HG02885 (cell line): ENCODE data around the gene BRS3.

ENCODE experiments used
- ATAC-seq: cut with Tn5 transposase; IDR thresholded peaks from one replicate; pipeline ENCODE4 v1.9.1; 2021; ENCODE audit warnings: mild to moderate bottlenecking; ENCODE audit not compliant: unreplicated experiment, poor library complexity

The BRS3 gene

DNA sequence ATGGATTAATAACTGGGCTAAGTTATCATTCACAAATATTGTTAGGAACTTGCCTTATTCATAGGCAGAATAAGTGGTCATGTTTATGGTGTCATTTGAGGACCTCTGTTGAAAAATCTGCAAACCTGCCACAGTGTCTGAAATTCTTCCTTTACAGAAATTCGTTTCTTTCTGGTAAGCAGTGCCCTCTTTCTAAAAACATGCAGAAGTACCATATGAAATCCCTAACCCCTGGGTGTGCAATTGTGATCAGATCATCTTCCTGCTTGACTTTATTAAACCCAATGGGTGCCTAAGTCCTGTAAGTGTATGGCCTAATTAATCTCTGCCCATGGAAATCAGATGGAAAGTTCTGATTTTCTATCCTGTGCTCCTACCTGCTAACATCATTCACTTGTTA lies 5.3 kb downstream of the BRS3 start:
- ATAC-seq: no peak

DNA sequence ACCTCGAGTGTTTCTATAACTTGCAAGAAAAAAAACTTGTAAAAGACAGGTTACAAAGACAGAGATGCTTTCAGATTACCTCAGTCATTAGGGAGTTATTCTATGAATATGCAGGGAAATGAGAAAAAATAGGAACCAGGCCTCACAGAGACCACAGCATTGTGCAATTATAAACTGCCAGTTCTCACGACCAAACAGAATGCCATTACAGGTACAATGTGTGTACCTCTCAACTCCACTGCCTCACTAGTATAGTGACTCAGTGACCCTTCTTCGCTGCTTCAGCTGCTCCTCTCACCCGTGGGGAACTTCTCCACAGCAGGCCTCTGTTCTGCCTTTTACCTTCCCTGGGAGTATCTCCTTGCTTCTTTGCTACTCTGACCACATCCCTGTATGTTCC lies 7.3 kb downstream of the BRS3 start:
- ATAC-seq: no peak

DNA sequence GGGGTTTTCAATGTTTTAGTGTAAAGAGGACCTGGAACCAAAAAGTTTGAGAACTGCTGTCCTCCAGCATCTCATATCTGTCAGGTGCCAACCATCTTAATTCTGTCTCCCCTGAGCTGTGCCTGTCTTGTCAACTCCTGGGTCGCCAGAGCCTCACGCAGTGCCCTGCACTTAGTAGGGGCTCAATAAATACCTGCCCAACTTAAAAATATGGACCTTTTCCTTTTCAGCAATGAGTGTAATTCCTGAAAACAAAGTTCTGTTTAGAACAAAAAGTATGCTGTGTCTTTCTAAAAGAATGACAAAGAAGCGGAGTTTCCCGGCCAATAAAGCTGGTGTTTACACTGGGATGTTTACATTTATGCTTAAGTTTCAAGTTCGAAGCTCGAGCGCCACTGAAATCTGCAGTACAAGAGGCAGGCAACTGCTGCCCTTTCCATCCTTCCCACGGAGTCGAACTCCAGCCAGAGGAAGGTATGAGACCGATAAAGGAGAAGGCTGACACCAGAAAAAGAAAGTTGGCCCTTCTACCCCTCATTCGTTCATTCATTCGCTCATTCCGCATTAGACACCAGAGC lies 8.5 kb downstream of the BRS3 start:
- ATAC-seq: peak; percentile 1

DNA sequence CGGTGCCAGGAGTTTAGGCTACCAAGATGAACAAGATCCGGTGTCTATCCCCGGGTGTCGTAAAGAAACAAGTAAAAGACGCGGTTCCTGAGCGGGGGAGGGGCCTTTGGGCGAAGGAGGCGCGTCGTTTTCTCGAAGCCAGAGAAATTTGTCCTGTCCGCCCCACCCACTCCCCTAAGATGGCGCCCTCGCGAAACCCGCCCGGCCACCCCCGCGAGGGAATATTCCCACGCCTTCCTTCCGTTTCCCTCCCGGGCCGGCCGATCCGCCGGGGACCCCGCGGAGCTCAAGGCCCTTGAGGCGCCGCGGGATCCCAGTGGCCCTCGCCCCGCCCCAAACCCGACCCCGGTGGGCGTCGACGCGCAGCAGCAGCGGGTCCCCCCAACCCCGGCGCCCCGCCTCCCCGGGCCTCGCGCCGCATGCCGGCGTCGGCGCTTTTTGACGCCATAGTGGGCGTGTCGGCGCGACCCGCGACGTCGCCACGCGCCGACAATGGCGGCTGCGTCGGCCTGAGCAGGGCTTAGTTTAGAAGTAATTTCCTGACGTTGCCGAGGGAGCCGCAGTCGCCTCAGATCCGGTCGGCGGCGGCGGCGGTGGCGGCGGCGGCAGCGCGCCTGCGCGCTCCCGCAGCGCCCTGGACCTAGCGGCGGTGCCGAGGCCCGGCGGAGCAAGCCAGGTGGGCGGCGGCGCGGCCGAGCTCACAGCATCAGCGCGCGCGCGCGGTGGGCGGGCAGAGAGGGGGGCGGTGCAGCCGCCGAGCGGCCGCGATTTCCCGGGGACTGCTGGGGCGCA lies 9.2 kb downstream of the BRS3 start:
- peak; percentile 81 for ATAC-seq

DNA sequence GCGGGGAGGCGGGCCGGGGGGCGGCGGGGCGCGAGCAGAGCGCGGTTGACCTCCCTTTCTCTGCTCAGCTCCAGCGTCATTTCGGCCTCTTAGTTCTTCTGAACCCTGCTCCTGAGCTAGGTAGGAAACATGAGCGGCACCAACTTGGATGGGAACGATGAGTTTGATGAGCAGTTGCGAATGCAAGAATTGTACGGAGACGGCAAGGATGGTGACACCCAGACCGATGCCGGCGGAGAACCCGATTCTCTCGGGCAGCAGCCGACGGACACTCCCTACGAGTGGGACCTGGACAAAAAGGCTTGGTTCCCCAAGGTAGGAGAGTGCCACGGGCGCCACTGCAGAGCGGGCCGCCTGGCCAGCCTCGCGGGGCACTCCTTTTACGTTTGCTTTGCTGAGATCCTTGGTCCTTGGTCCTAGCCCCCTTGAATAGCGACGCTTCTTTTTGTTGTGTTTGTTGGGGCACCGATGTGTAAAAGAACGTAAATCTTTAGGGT lies 9.9 kb downstream of the BRS3 start, which contains the start of gene HTATSF1:
TSS of gene HTATSF1 (plus strand) at position 37 of the 497 bp plus-strand sequence. CDS start at position 130, 93 bp downstream.
- no peak for ATAC-seq

DNA sequence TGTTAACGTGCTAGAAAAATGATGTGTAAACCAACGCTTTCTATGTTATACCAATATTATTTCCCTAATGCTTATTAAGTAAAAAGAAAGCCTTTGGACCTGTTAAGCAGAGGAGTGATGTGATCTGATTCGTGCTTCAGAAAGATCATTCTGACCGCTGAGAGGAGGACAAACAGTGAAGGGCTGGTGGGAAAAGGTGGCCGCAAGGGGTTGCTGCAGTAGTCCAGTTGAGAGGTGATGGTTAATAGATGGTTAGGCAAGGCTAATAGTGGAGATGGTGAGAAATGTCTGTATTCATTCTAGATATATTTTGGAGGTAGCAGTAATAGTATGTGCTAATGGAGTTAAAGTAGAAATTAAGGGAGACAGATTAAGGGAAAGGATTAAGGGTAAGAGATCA lies 31.3 kb downstream of the BRS3 start:
- ATAC-seq: no peak

DNA sequence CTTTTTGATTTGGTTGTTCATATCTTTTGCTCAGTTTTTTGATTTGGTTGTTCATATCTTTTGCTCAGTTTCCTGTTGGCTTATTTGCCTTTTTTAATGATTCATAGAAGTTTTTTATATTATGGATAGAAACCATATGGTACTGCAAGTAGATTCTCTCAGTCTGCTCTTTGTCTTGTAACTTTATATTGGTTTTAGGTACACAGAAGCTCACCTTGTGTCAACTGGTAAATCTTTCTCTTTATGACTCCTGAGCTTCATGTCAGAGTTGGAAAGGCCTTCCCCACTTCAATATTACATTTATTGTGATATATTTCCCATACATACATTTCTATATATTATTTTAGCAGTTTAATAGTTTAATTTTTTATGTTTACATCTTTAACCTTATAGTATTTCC lies 36.0 kb downstream of the BRS3 start:
- ATAC-seq: no peak

DNA sequence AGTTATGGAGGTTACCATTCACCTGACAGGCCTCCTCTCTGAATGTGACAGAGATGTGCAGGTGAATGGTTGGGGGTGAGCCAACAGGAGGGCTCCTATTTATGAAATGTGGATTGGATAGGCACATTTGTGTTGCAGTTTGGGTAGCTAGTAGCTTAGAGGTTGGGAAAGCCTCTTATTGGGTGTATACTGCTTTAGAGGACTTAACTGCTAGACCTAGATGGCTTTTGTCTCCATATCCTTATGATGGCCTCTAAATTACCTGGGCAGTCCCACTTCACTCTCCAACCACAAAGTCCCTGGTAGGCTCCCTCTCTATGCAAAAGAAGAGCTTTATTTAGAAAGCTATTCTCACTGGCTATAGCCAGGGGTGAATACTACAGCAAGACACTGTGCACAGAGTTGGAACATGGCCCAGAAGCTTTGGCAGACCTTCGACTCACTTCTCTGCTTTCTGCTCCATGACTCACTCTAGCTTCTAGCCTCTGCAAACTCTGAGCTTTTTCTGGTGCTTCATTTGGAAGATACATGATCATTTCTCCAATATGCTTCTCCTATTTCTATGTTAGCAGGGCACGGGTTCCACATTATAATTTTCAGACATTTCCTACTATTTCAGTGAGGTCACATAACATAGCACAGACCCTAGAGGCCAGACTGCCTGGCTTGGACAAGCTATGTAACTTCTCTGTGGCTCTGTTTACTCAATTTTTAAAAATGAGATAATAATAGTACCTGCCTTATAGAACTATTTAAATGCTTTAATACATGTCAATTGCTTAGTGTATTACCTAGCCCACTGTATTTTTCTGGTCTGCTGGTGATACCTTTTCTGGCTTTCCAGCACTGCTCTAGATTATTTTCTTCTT lies 38.2 kb downstream of the BRS3 start:
- ATAC-seq: no peak

DNA sequence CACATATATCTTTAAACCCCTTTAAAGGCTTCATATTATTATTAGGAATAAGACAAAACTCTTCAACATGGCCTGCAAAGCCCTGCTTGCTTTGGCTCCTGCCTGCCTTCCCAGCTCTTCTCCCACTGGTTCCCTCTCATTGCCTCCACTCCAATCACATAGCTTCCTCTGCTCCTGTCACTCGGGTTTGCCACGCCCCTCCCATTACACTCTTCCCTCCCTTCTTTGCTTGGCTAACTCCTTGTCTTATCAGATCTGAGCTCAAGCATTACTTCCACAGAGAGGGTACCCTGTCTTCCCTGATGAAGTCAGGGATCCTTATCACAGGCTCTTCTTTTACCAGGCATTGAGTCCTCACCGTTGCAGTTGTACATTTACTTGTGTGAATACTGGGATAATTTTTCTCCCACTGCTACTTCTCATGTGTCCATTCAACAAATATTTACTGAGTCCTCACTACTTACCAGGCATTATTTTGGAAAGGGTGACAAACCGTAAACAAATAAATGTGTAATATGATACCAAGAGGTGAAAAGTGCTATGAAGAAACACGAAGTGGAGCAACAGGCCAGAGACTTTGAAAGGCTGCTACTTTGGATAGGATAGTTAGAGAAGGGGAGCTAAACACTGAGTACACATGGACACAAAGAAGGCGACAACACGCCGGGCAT lies 41.0 kb downstream of the BRS3 start:
- no peak for ATAC-seq

DNA sequence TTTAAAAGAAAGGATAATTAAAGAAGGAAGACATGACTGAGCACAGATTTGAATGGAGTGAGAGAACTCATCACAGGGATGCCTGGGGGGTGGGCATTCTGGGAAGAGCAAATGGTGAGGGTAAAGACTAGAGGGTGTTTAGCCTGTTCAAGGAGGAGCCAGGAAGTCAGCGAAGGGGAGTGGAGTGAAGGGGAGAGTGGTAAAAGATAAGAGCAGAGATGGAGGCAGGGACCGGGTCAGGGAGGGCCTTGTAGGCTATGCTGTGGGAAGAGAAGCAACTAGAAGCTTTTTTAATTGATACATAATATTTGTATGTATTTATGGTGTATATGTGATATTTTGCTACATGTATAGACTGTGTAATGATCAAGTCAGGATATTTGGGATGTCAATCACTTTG lies 42.0 kb downstream of the BRS3 start:
- no peak for ATAC-seq

DNA sequence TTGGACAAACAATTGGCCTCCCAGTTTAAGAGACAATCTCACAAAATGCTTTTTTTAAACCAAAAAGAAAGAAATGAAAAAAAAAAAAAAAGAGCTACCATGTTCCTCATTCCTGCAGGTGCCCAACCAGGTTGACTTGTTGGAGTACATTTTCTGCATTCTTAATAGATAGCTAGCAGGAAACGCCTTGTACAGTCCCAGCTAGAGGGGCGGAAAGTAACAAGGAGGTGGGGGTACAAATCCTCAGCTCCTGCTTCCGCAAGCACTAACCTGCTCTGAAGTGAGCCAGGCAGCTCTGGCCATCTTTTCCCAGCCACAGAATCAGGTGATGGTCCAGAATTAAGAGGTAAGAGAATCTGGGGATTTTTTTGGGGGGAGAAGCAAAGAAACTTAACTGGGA lies 44.2 kb downstream of the BRS3 start, which contains the start of gene VGLL1:
TSS of gene VGLL1 (plus strand) at position 265 of the 400 bp plus-strand sequence. CDS start 3,806 bp downstream, outside the sequence.
- no peak for ATAC-seq

DNA sequence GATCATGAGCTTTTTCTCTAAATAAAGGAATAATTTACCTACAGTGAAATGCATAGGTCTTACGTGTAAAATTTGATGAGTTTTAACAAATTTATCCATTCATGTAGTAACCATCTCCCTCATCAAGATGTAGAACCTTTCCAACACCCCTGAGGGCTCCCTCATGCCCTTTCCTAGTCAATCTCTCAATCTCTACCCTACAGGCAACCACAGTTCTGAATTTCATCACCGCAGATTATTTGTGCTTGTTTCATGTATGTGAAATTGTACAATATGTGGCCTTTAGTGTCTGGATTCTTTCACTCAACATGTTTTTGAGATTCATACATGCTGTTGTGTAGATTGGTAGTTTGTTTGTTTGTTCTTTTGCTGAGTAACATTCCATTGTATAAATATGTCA lies 46.4 kb downstream of the BRS3 start:
- no peak for ATAC-seq

DNA sequence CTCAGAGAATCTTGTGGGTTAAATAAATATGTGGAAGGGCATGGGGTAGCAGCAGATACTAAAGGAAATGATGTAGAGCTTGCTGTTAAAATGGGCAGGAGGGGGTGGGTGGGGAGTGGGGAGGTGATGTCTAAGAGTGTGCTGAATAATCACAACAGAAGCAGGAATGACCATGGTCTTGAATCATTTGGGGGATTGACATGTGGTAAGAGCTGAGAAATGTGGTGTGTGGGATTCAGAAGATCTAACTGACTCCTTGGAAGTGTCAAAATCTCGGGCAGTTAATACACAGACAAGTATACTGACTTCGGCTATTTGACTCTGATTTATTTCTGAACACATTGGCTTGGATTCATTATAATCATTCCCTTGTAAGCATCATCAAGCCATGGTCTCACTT lies 51.1 kb downstream of the BRS3 start:
- no peak for ATAC-seq

DNA sequence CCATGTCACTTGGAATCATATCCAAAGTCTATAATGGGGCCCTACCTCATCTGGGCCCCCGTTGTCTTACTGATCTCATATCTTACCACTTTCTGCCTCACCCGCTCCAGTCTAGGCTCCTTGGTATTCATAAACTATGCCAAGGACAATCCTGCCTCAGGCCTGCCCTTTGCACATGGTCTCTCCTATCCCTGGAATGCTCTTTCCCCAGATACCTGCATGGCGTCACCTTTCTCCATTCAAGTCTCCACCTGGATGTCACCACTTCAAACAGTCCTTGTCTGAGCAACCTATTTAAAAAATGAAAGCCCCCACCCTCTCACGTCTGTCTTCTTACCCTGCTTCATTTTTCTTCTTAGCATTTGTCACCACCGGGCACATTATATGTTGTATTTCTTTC lies 52.5 kb downstream of the BRS3 start:
- no peak for ATAC-seq

DNA sequence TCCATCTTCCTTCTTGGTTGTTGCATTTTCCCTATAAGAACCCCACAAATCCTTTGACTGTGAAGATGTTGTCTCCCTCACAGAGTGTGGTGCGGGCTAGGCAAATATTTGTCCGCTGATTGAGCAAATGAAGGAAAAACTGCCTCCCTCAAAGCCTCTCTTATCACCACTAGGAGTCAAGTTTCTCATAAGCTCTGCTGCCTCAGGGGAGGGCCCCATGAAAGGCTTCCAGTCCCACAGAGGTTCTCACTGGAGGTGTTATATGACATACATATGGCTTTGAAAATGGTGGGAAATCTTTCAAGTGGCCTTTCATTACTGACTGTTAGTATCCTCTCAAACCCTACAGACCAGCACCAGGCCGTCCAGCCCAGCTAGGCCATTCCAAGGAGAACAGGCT lies 53.5 kb downstream of the BRS3 start:
- no peak for ATAC-seq

DNA sequence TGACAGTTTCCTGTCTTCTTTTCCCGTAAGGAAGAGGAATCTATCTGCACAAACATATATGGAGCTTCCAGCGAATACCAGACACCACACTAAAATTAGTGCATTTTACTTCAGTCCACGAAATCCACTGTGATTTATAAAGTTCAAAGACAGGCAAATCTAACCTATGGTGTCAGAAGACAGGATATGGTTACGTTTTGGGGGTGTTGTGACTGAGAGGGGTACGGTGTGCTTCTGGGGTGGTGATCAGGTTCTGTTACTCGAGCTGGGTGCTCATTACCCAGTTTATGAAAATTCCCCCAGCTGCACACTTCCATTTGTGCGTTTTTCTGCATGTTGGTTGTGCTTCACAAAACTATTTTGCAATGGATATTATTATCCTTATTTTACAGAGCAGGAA lies 54.5 kb downstream of the BRS3 start:
- ATAC-seq: no peak
